GM18511 (cell line): ENCODE measurements around the gene FAM25G.

Experiments
- ATAC-seq: cut with Tn5 transposase; IDR thresholded peaks from one replicate; pipeline ENCODE4 v1.9.1; 2021; ENCODE audit warnings: mild to moderate bottlenecking, moderate library complexity; ENCODE audit not compliant: unreplicated experiment

FAM25G gene

GRCh38 chr10:47449102-47449978 lies 42.2 kb downstream of the FAM25G start:
- no peak for ATAC-seq

- no peak for ATAC-seq
Observed at GRCh38 chr10:47447705-47448104, 43.8 kb downstream of the FAM25G start.

- no peak for ATAC-seq
Observed at GRCh38 chr10:47447209-47447608, 44.3 kb downstream of the FAM25G start.

- ATAC-seq = no peak
Observed at GRCh38 chr10:47445720-47446119, 45.8 kb downstream of the FAM25G start.

GRCh38 chr10:47444047-47444446 lies 47.5 kb downstream of the FAM25G start:
- no peak for ATAC-seq

- no peak for ATAC-seq
Observed at GRCh38 chr10:47443145-47443544, 48.4 kb downstream of the FAM25G start.

GRCh38 chr10:47442351-47442750 lies 49.1 kb downstream of the FAM25G start:
- ATAC-seq = no peak

GRCh38 chr10:47441938-47442337 lies 49.6 kb downstream of the FAM25G start:
- no peak for ATAC-seq

- no peak for ATAC-seq
Observed at GRCh38 chr10:47440207-47440606, 51.3 kb downstream of the FAM25G start.

GRCh38 chr10:47438857-47439474 lies 52.5 kb downstream of the FAM25G start:
- no peak for ATAC-seq
